Parathyroid adenoma (tissue), 2 donors: ENCODE measurements around the gene TAL1.

Experiments
- H2AFZ ChIP-seq: fragments of 300-600 bp; sonication (generic); one replicate; pipeline ENCODE4 v1.7.0; 2017; ENCODE audit warnings: antibody characterized with exemption, mild to moderate bottlenecking
- H3K27ac ChIP-seq: fragments of 300-600 bp; sonication (generic); one replicate; pipeline ENCODE4 v1.7.0; 2017
- H3K27me3 ChIP-seq: fragments of 300-600 bp; sonication (generic); one replicate; pipeline ENCODE4 v1.7.0; 2017; ENCODE audit warnings: low read length; ENCODE audit not compliant: control insufficient read depth, insufficient read depth
- H3K36me3 ChIP-seq: fragments of 300-600 bp; sonication (generic); one replicate; pipeline ENCODE4 v1.7.0; 2017; ENCODE audit warnings: low read length; ENCODE audit not compliant: control insufficient read depth, insufficient read depth
- H3K4me1 ChIP-seq: fragments of 300-600 bp; sonication (generic); one replicate; pipeline ENCODE4 v1.7.0; 2017; ENCODE audit warnings: control low read depth
- H3K4me2 ChIP-seq: fragments of 300-600 bp; sonication (generic); one replicate; pipeline ENCODE4 v1.7.0; 2017; ENCODE audit warnings: low read length
- H3K4me3 ChIP-seq: fragments of 300-600 bp; sonication (generic); one replicate; pipeline ENCODE4 v1.7.0; 2017; ENCODE audit warnings: low read depth, low read length
- H3K79me2 ChIP-seq: fragments of 300-600 bp; sonication (generic); one replicate; pipeline ENCODE4 v1.7.0; 2017; ENCODE audit warnings: control low read depth
- H3K9ac ChIP-seq: fragments of 300-600 bp; sonication (generic); one replicate; pipeline ENCODE4 v1.7.0; 2017; ENCODE audit warnings: mild to moderate bottlenecking
- H3K9me3 ChIP-seq: fragments of 300-600 bp; sonication (generic); one replicate; pipeline ENCODE4 v1.7.0; 2017; ENCODE audit warnings: low read length; ENCODE audit not compliant: control insufficient read depth
- TF ChIP-seq, protein P1 (sequence below): fragments of 300-600 bp; sonication (generic); IDR thresholded peaks from one replicate; pipeline ENCODE4 v1.7.0; 2017; ENCODE audit warnings: antibody characterized with exemption, mild to moderate bottlenecking
- donor health status: primary hyperparathyroidism.

TAL1 gene

DNA sequence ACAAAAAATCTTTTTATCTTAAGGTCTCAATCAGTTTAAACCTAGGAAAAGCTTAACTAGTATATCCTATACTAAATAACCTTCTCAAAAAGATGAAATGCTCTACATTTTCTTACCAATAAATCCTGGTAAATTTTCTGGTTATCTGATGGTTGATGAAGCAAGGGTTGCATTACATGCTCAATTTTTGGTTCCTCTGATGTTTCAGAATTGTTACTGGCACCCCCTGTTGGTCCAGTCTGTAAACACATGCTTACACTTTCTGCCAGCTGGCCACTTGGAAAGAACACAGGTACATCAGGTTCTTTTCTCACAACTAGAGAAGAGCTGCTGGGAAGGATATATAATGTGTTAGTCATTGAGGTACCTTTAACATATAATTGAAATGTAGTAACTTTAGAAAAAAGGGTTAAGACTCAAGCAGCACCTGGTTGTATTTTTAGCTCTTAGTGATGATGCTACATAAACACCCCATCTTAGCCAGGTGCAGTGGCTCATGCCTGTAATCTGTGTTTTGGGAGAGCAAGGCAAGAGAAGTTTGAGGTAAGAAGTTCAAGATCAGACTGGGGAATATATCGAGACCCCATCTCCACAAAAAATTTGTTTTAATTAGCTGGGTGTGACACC is 30.9 kb upstream of the TAL1 start:
- no peaks in the 10 kb centered on the region for H3K9me3 ChIP-seq
- H3K79me2 ChIP-seq = no peaks in the 10 kb centered on the region
- no peak overlapping the region for H3K27ac ChIP-seq
- no peaks in the 10 kb centered on the region for H3K4me1 ChIP-seq
- H3K27me3 ChIP-seq = no peaks in the 10 kb centered on the region
- H3K36me3 ChIP-seq = no peaks in the 10 kb centered on the region
- TF ChIP-seq, protein P1, sequence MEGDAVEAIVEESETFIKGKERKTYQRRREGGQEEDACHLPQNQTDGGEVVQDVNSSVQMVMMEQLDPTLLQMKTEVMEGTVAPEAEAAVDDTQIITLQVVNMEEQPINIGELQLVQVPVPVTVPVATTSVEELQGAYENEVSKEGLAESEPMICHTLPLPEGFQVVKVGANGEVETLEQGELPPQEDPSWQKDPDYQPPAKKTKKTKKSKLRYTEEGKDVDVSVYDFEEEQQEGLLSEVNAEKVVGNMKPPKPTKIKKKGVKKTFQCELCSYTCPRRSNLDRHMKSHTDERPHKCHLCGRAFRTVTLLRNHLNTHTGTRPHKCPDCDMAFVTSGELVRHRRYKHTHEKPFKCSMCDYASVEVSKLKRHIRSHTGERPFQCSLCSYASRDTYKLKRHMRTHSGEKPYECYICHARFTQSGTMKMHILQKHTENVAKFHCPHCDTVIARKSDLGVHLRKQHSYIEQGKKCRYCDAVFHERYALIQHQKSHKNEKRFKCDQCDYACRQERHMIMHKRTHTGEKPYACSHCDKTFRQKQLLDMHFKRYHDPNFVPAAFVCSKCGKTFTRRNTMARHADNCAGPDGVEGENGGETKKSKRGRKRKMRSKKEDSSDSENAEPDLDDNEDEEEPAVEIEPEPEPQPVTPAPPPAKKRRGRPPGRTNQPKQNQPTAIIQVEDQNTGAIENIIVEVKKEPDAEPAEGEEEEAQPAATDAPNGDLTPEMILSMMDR = peak; percentile 15
- H3K4me3 ChIP-seq = no peak overlapping the region
- H3K4me2 ChIP-seq = no peak overlapping the region
- no peak overlapping the region for H2AFZ ChIP-seq
- H3K9ac ChIP-seq = no peak overlapping the region

DNA sequence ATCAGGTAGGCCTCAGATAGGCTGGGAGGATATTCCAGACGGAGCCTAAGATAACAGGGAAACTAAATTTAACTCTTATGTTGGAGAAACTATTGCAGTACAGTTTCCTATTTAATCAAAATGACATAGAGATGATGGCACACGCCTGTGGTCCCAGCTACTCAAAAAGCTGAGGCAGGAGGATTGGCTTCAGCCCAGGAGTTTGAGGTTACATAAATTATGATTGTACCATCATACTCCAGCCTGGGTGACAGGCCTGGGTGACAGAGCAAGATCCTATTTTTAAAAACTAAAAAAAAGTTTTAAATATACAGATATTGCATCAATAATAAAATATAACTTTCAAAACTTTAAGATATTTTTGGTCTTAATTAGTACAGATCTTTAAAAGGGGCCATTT is 25.2 kb upstream of the TAL1 start:
- no peak overlapping the region for H3K9ac ChIP-seq
- H3K9me3 ChIP-seq = no peaks in the 10 kb centered on the region
- no peak overlapping the region for H2AFZ ChIP-seq
- H3K4me3 ChIP-seq = no peak overlapping the region
- no peak overlapping the region for H3K27ac ChIP-seq
- no peak overlapping the region for H3K4me2 ChIP-seq
- H3K36me3 ChIP-seq = no peaks in the 10 kb centered on the region
- H3K4me1 ChIP-seq = no peaks in the 10 kb centered on the region
- TF ChIP-seq, protein P1 = no peak
- H3K27me3 ChIP-seq = no peaks in the 10 kb centered on the region
- H3K79me2 ChIP-seq = no peaks in the 10 kb centered on the region

DNA sequence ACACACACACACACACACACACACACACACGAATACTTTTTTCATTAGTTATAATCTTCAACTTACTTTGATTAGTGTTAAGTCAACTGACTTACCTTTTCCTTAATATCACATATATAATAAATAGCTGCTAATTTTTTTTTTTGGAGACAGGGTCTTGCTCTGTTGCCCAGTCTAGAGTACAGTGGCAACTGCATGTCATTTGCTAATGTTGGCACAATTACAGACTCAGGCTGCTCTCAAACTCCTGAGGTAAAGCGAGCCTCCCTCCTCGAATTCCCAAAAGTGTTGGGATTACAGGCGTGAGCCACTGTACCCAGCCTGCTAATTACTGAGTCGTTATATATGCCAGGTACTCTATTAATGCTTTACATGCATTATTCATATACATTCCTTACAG is 20.8 kb upstream of the TAL1 start:
- Histone ChIP-seq H3K4me1 (no peaks in the 10 kb centered on the region), H3K9me3 (no peaks in the 10 kb centered on the region), H2AFZ (no peak overlapping the region), H3K4me2 (no peak overlapping the region), H3K36me3 (no peaks in the 10 kb centered on the region), H3K4me3 (no peak overlapping the region), H3K27me3 (no peaks in the 10 kb centered on the region), H3K79me2 (no peaks in the 10 kb centered on the region), H3K27ac (no peak overlapping the region), H3K9ac (no peak overlapping the region)
- TF ChIP-seq, protein P1 = no peak

DNA sequence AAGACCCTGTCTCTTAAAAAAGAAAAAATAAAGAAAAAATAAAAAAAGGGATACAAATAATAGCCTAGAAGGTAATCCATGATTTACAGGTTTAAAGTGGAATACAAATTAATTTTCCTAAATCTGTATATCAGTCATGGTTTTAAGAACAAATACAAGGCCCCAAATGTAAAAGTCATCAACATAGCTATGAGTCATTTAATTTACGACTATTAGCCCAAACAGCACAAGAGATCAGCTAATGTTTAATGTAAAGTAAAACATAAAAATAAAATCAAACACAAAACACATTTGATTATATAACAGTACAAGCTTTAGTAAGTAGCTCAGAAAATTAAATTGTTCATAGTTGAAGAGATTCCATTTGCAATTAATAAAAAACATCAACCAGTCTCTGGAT is 20.3 kb upstream of the TAL1 start:
- Histone ChIP-seq H3K4me2 (no peak overlapping the region), H3K27me3 (no peaks in the 10 kb centered on the region)
- TF ChIP-seq, protein P1 = no peak

DNA sequence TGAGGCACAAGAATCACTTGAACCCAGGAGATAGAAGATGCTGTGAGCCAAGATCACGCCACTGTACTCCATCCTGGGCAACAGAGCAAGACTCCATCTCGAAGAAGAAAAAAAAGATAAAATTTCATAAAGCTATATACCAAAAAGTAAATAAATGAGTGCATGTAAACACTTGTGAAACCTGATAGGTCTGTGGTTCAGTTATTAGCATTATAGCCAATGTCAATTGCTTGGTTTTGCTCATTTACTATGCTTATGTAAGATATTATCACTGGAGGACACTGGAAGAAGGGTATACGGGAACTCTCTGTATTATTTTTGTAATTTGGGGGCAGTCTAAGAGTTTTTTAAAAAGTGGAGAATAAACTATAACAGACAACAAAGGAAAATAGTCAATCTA is 17.7 kb upstream of the TAL1 start:
- Histone ChIP-seq H3K9ac (no peak overlapping the region), H3K27me3 (no peaks in the 10 kb centered on the region), H3K9me3 (no peaks in the 10 kb centered on the region), H3K27ac (no peak overlapping the region), H3K36me3 (no peaks in the 10 kb centered on the region), H3K4me1 (no peaks in the 10 kb centered on the region), H2AFZ (no peak overlapping the region), H3K79me2 (no peaks in the 10 kb centered on the region), H3K4me2 (no peak overlapping the region), H3K4me3 (no peak overlapping the region)
- TF ChIP-seq, protein P1 = no peak

More for the DNA sequence above, 20.3 kb upstream of the TAL1 start:
- Histone ChIP-seq H3K9ac (no peak overlapping the region), H2AFZ (no peak overlapping the region), H3K27ac (no peak overlapping the region), H3K4me1 (no peaks in the 10 kb centered on the region), H3K79me2 (no peaks in the 10 kb centered on the region), H3K4me3 (no peak overlapping the region), H3K9me3 (no peaks in the 10 kb centered on the region), H3K36me3 (no peaks in the 10 kb centered on the region)
